Stimulated activated effector memory CD8-positive, alpha-beta T cell treated with anti-CD3 and anti-CD28 coated beads, Interleukin-12 subunit alpha, Interleukin-12 subunit beta, amount 100 ng/mL, for 72 hours (primary cell): ENCODE measurements around the gene GABBR2.

Experiments
- ATAC-seq: fragments of 150-1000 bp; cut with Tn5 transposase; 2 replicates; pipeline ENCODE4 v1.10.0; 2021
- DNase-seq, 2 donors: peaks; one replicate each; pipeline ENCODE4 v3.0.0; 2021 to 2022; ENCODE audit warnings: low spot score in 2 of 2
- H3K27ac Mint-ChIP-seq: one replicate; pipeline ENCODE4 v1.8.0; 2022; ENCODE audit warnings: mild to moderate bottlenecking, mixed read lengths
- H3K36me3 Mint-ChIP-seq: one replicate; pipeline ENCODE4 v1.8.0; 2022; ENCODE audit warnings: mild to moderate bottlenecking, mixed read lengths
- H3K4me1 Mint-ChIP-seq: one replicate; pipeline ENCODE4 v1.8.0; 2022; ENCODE audit warnings: mixed read lengths
- H3K4me3 Mint-ChIP-seq: one replicate; pipeline ENCODE4 v1.8.0; 2022; ENCODE audit warnings: mild to moderate bottlenecking, mixed read lengths
- H3K9me3 Mint-ChIP-seq: one replicate; pipeline ENCODE4 v1.8.0; 2022; ENCODE audit warnings: mixed read lengths

GABBR2 gene

GRCh38 chr9:98375138-98375726 lies 333.5 kb downstream of the GABBR2 start:
- ATAC-seq = no peak

GRCh38 chr9:98374385-98375051 lies 334.2 kb downstream of the GABBR2 start:
- ATAC-seq (no peak), DNase-seq (no peak)
- Mint-ChIP-seq H3K4me1 (peaks cover 5% of the 10 kb centered on the region), H3K27ac (no peak overlapping the region), H3K4me3 (no peak overlapping the region), H3K36me3 (no peaks in the 10 kb centered on the region), H3K9me3 (no peaks in the 10 kb centered on the region)

More at GRCh38 chr9:98375138-98375726, 333.5 kb downstream of the GABBR2 start:
- Mint-ChIP-seq H3K9me3 (no peaks in the 10 kb centered on the region), H3K36me3 (no peaks in the 10 kb centered on the region), H3K4me1 (peaks cover 5% of the 10 kb centered on the region), H3K27ac (no peak overlapping the region), H3K4me3 (no peak overlapping the region)
- no peak for DNase-seq

- no peak for DNase-seq
- no peak overlapping the region for H3K27ac Mint-ChIP-seq
These were observed 335.1 kb downstream of the GABBR2 start for GRCh38 chr9:98373609-98374008.

GRCh38 chr9:98372077-98372836 lies 336.5 kb downstream of the GABBR2 start:
- Mint-ChIP-seq H3K9me3 (no peaks in the 10 kb centered on the region), H3K4me3 (no peak overlapping the region), H3K4me1 (peaks cover 5% of the 10 kb centered on the region), H3K27ac (no peak overlapping the region), H3K36me3 (no peaks in the 10 kb centered on the region)
- ATAC-seq = no peak
- no peak for DNase-seq

More at GRCh38 chr9:98373609-98374008, 335.1 kb downstream of the GABBR2 start:
- H3K36me3 Mint-ChIP-seq = no peaks in the 10 kb centered on the region
- ATAC-seq = no peak
- H3K4me3 Mint-ChIP-seq = no peak overlapping the region
- no peaks in the 10 kb centered on the region for H3K9me3 Mint-ChIP-seq
- peaks cover 5% of the 10 kb centered on the region for H3K4me1 Mint-ChIP-seq

GRCh38 chr9:98370976-98371315 lies 337.8 kb downstream of the GABBR2 start:
- H3K4me1 Mint-ChIP-seq = peaks cover 5% of the 10 kb centered on the region
- H3K9me3 Mint-ChIP-seq = peaks cover 3% of the 10 kb centered on the region
- H3K27ac Mint-ChIP-seq = no peak overlapping the region
- ATAC-seq (no peak), DNase-seq (no peak)
- no peak overlapping the region for H3K4me3 Mint-ChIP-seq
- H3K36me3 Mint-ChIP-seq = no peaks in the 10 kb centered on the region

GRCh38 chr9:98370300-98370975 lies 338.3 kb downstream of the GABBR2 start:
- Mint-ChIP-seq H3K4me1 (peaks cover 5% of the 10 kb centered on the region), H3K27ac (no peak overlapping the region), H3K36me3 (no peaks in the 10 kb centered on the region), H3K4me3 (no peak overlapping the region), H3K9me3 (peaks cover 8% of the 10 kb centered on the region)
- DNase-seq = no peak
- ATAC-seq = peak; percentile 52

GRCh38 chr9:98369896-98370295 lies 338.8 kb downstream of the GABBR2 start:
- no peak overlapping the region for H3K27ac Mint-ChIP-seq

GRCh38 chr9:98369471-98369870 lies 339.3 kb downstream of the GABBR2 start:
- H3K4me1 Mint-ChIP-seq = peaks cover 5% of the 10 kb centered on the region
- H3K4me3 Mint-ChIP-seq = no peak overlapping the region
- no peak overlapping the region for H3K27ac Mint-ChIP-seq
- no peak for ATAC-seq
- no peak for DNase-seq
- H3K9me3 Mint-ChIP-seq = peaks cover 14% of the 10 kb centered on the region
- H3K36me3 Mint-ChIP-seq = no peaks in the 10 kb centered on the region

More at GRCh38 chr9:98369896-98370295, 338.8 kb downstream of the GABBR2 start:
- Mint-ChIP-seq H3K36me3 (no peaks in the 10 kb centered on the region), H3K4me3 (no peak overlapping the region), H3K9me3 (peaks cover 14% of the 10 kb centered on the region), H3K4me1 (peaks cover 5% of the 10 kb centered on the region)
- ATAC-seq (no peak), DNase-seq (no peak)

GRCh38 chr9:98369066-98369425 lies 339.7 kb downstream of the GABBR2 start:
- Mint-ChIP-seq H3K36me3 (no peaks in the 10 kb centered on the region), H3K9me3 (peaks cover 14% of the 10 kb centered on the region), H3K4me3 (no peak overlapping the region), H3K27ac (no peak overlapping the region), H3K4me1 (peaks cover 5% of the 10 kb centered on the region)
- no peak for ATAC-seq
- no peak for DNase-seq

- H3K9me3 Mint-ChIP-seq = peaks cover 14% of the 10 kb centered on the region
- H3K36me3 Mint-ChIP-seq = no peaks in the 10 kb centered on the region
- no peak for ATAC-seq
- no peak overlapping the region for H3K4me3 Mint-ChIP-seq
- peaks cover 5% of the 10 kb centered on the region for H3K4me1 Mint-ChIP-seq
- no peak for DNase-seq
- no peak overlapping the region for H3K27ac Mint-ChIP-seq
These were observed 340.2 kb downstream of the GABBR2 start for GRCh38 chr9:98368366-98369065.

GRCh38 chr9:98367923-98368322 lies 340.8 kb downstream of the GABBR2 start:
- Mint-ChIP-seq H3K4me1 (peaks cover 5% of the 10 kb centered on the region), H3K4me3 (no peak overlapping the region), H3K27ac (no peak overlapping the region), H3K9me3 (peaks cover 14% of the 10 kb centered on the region), H3K36me3 (no peaks in the 10 kb centered on the region)
- DNase-seq = no peak
- ATAC-seq = no peak

- H3K9me3 Mint-ChIP-seq = peaks cover 14% of the 10 kb centered on the region
- no peaks in the 10 kb centered on the region for H3K36me3 Mint-ChIP-seq
These were observed 341.3 kb downstream of the GABBR2 start for GRCh38 chr9:98367371-98367900.

GRCh38 chr9:98365781-98366180 lies 343.0 kb downstream of the GABBR2 start:
- Mint-ChIP-seq H3K36me3 (no peaks in the 10 kb centered on the region), H3K9me3 (peaks cover 14% of the 10 kb centered on the region), H3K4me3 (no peak overlapping the region), H3K27ac (no peak overlapping the region), H3K4me1 (peaks cover 1% of the 10 kb centered on the region)
- no peak for ATAC-seq
- no peak for DNase-seq

More at GRCh38 chr9:98367371-98367900, 341.3 kb downstream of the GABBR2 start:
- Mint-ChIP-seq H3K4me3 (no peak overlapping the region), H3K27ac (no peak overlapping the region), H3K4me1 (peaks cover 5% of the 10 kb centered on the region)
- no peak for ATAC-seq
- DNase-seq = no peak

GRCh38 chr9:98365227-98365669 lies 343.5 kb downstream of the GABBR2 start:
- DNase-seq (no peak), ATAC-seq (no peak)
- no peak overlapping the region for H3K4me3 Mint-ChIP-seq
- H3K36me3 Mint-ChIP-seq = no peaks in the 10 kb centered on the region
- peaks cover 14% of the 10 kb centered on the region for H3K9me3 Mint-ChIP-seq
- H3K4me1 Mint-ChIP-seq = no peaks in the 10 kb centered on the region
- no peak overlapping the region for H3K27ac Mint-ChIP-seq

GRCh38 chr9:98364086-98364485 lies 344.6 kb downstream of the GABBR2 start:
- ATAC-seq (no peak), DNase-seq (no peak)
- Mint-ChIP-seq H3K36me3 (no peaks in the 10 kb centered on the region), H3K4me1 (no peaks in the 10 kb centered on the region), H3K27ac (no peak overlapping the region), H3K9me3 (peaks cover 14% of the 10 kb centered on the region), H3K4me3 (no peak overlapping the region)
